HG03095 (cell line): ENCODE results near the gene CHAD.
"Not testable (repeated sequence)": the region's sequence is repeated elsewhere in the genome, so short reads cannot be mapped to it uniquely, and the experiment has no call there.

Experiments used
- ATAC-seq: cut with Tn5 transposase; IDR thresholded peaks from one replicate; pipeline ENCODE4 v1.9.1; 2021; ENCODE audit warnings: moderate library complexity; ENCODE audit not compliant: unreplicated experiment

The CHAD gene

GRCh38 chr17:50429793-50430192, 38.9 kb downstream of the CHAD start:
- ATAC-seq, result no peak

- ATAC-seq, result no peak
These were observed 39.8 kb downstream of the CHAD start for GRCh38 chr17:50428831-50429424.

GRCh38 chr17:50428126-50428525, 40.6 kb downstream of the CHAD start:
- not testable (repeated sequence) for ATAC-seq

- ATAC-seq, result peak; percentile 43
These were observed 41.6 kb downstream of the CHAD start for GRCh38 chr17:50426814-50427787.

- no peak for ATAC-seq
These were observed 42.3 kb downstream of the CHAD start for GRCh38 chr17:50426472-50426782.

GRCh38 chr17:50425682-50426471, 42.8 kb downstream of the CHAD start, which contains the start of gene ACSF2:
ACSF2 (plus strand) TSS chr17:50426218; CDS start chr17:50426262, 44 bp downstream.
- ATAC-seq, result peak; percentile 48

GRCh38 chr17:50424996-50425681, 43.5 kb downstream of the CHAD start:
- no peak for ATAC-seq

GRCh38 chr17:50424246-50424995, 44.3 kb downstream of the CHAD start:
- ATAC-seq, result no peak

GRCh38 chr17:50423553-50424159, 45.0 kb downstream of the CHAD start:
- ATAC-seq, result no peak

- ATAC-seq, result no peak
These were observed 45.9 kb downstream of the CHAD start for GRCh38 chr17:50422738-50423137.

- ATAC-seq, result no peak
These were observed 47.2 kb downstream of the CHAD start for GRCh38 chr17:50421308-50422051.

- no peak for ATAC-seq
These were observed 48.1 kb downstream of the CHAD start for GRCh38 chr17:50420419-50421112.

GRCh38 chr17:50419577-50419976, 49.1 kb downstream of the CHAD start:
- not testable (repeated sequence) for ATAC-seq

- ATAC-seq, result no peak
These were observed 53.9 kb downstream of the CHAD start for GRCh38 chr17:50414808-50415207.
